HepG2 (cell line): ENCODE measurements around the gene HOXA9. TPM values are rescaled to one million over a fixed set of nuclear protein-coding genes. Genes with fewer than 3 reads are reported as not detected.
A peak's percentile ranks its signal among the peaks of the same experiment; 100 is the strongest.

ENCODE experiments used
- ATF5 ChIP-seq: sonication (generic); formaldehyde crosslinking; IDR thresholded peaks from 2 replicates; pipeline ENCODE4 v1.4.0; 2020; ENCODE audit warnings: mild to moderate bottlenecking, low read depth, missing genetic modification reagents
- FOSL1 ChIP-seq: sonication (generic); formaldehyde crosslinking; IDR thresholded peaks from 2 replicates; pipeline ENCODE4 v1.9.0; 2021; ENCODE audit warnings: missing genetic modification reagents, borderline replicate concordance
- HBP1 ChIP-seq: IDR thresholded peaks from 2 replicates; pipeline ENCODE4 v1.6.1; 2016; ENCODE audit warnings: low read depth, control low read depth
- NBN ChIP-seq: fragments of 450-650 bp; conservative IDR thresholded peaks from 2 replicates; pipeline ENCODE4 v1.6.1; 2017
- NCOR1 ChIP-seq: fragments of 200-600 bp; sonication (generic); IDR thresholded peaks from 2 replicates; pipeline ENCODE4 v1.7.0; 2017; ENCODE audit warnings: antibody characterized with exemption, low read length, borderline replicate concordance
- NFAT5 ChIP-seq: sonication (generic); formaldehyde crosslinking; IDR thresholded peaks from 2 replicates; pipeline ENCODE4 v1.4.0; 2020; ENCODE audit warnings: missing genetic modification reagents
- SCMH1 ChIP-seq: sonication (generic); formaldehyde crosslinking; IDR thresholded peaks from 2 replicates; pipeline ENCODE4 v1.9.0; 2021; ENCODE audit warnings: missing genetic modification reagents, mild to moderate bottlenecking, borderline replicate concordance
- THAP9 ChIP-seq: sonication (generic); formaldehyde crosslinking; IDR thresholded peaks from 2 replicates; pipeline ENCODE4; 2020; ENCODE audit warnings: missing genetic modification reagents, mild to moderate bottlenecking, borderline replicate concordance
- ZEB1 ChIP-seq: IDR thresholded peaks from 2 replicates; pipeline ENCODE4 v1.6.1; 2012; ENCODE audit warnings: mild to moderate bottlenecking, low read depth, inconsistent platforms; ENCODE audit not compliant: insufficient replicate concordance
- ZNF275 ChIP-seq: sonication (generic); formaldehyde crosslinking; IDR thresholded peaks from 2 replicates; pipeline ENCODE4 v1.8.0; 2022; ENCODE audit warnings: missing genetic modification reagents, mild to moderate bottlenecking, inconsistent platforms, borderline replicate concordance
- ZNF280D ChIP-seq: sonication (generic); formaldehyde crosslinking; IDR thresholded peaks from 2 replicates; pipeline ENCODE4 v1.5.1; 2020; ENCODE audit warnings: mild to moderate bottlenecking, missing genetic modification reagents
- polyA plus RNA-seq, 8 experiments: library from polyadenylated mRNA; depleted of rRNA in 3 of 8; stranded (reverse) in 7 of 8; unstranded in 1 of 8; fragments of >200 nt; fragmentation: Illumina TruSeq in 4 of 8; extraction: Trizol in 4 of 8; gene quantifications; 2 replicates each; pipeline versions ENCODE4 v1.2.1 to v1.2.3, GENCODE V29; 2011 to 2016; ENCODE audit warnings: low read depth in 4 of 8, missing spikeins in 1 of 8, mixed read lengths in 1 of 8; ENCODE audit not compliant: insufficient read depth in 1 of 8
- total RNA-seq, 5 experiments: library from RNA; depleted of rRNA; stranded (reverse); fragments of >200 nt; fragmentation: Illumina TruSeq; extraction: Trizol; gene quantifications; 2 replicates each; pipeline ENCODE4 v1.2.3, GENCODE V29; 2016; ENCODE audit warnings: low read depth in 1 of 5

Gene HOXA9
- total and polyA plus RNA-seq, 2 of the 13 experiments (the other 11 are each of a cell fraction or from before 2014, with no cell fraction given): not detected

GRCh38 chr7:27150568-27151340 is 14.6 kb downstream of the HOXA9 start (continued):
- TF ChIP-seq ZNF280D (peak; percentile 62; the same call in 1 of the 2 replicates), SCMH1 (CRISPR knock-in tag) (no peak), HBP1 (no peak), NBN (no peak), THAP9 (CRISPR knock-in tag) (0 out of 2 replicates have a peak, but pooled peaks have one; percentile 23), NFAT5 (CRISPR knock-in tag) (no peak), FOSL1 (no peak), ATF5 (no peak), NCOR1 (no peak), ZNF275 (CRISPR knock-in tag) (no peak), ZEB1 (no peak)
